GM23338 (cell line): ENCODE measurements around the gene NRIP1. TPM values are rescaled to one million over a fixed set of nuclear protein-coding genes. Genes with fewer than 3 reads are reported as not detected.

Experiments
- CREB1 ChIP-seq: fragments of 250-450 bp; sonication (Bioruptor Pico); IDR thresholded peaks from 2 replicates; pipeline ENCODE4 v1.5.0; 2020; ENCODE audit warnings: low read depth, mild to moderate bottlenecking, moderate library complexity
- ETS1 ChIP-seq: IDR thresholded peaks from 2 replicates; pipeline ENCODE4 v1.6.1; 2016; ENCODE audit warnings: antibody characterized with exemption
- JUNB ChIP-seq: IDR thresholded peaks from one replicate; pipeline ENCODE4 v1.6.1; 2016; ENCODE audit warnings: antibody characterized with exemption; ENCODE audit not compliant: unreplicated experiment
- NANOG ChIP-seq: IDR thresholded peaks from 2 replicates; pipeline ENCODE4 v1.6.1; 2016; ENCODE audit warnings: antibody characterized with exemption, borderline replicate concordance
- POLR2AphosphoS5 ChIP-seq: IDR thresholded peaks from 2 replicates; pipeline ENCODE4 v1.6.1; 2016; ENCODE audit warnings: antibody characterized with exemption, low read depth
- REST ChIP-seq: IDR thresholded peaks from one replicate; pipeline ENCODE4 v1.6.1; 2018; ENCODE audit warnings: antibody characterized with exemption; ENCODE audit not compliant: unreplicated experiment
- ZNF462 ChIP-seq: fragments of 250-450 bp; sonication (Bioruptor Pico); IDR thresholded peaks from 2 replicates; pipeline ENCODE4 v1.5.0; 2020; ENCODE audit warnings: mild to moderate bottlenecking, moderate library complexity
- polyA plus RNA-seq: library from polyadenylated mRNA; unstranded; fragments of >200 nt; fragmentation: Nextera tagmentation; extraction: Ambion mirVana; gene quantifications from 2 replicates; pipeline ENCODE4 v1.2.1, GENCODE V29; 2016
- total RNA-seq: library from RNA; depleted of rRNA; stranded (reverse); fragments of >200 nt; shearing (Covaris generic); gene quantifications from 2 replicates; pipeline ENCODE4 v1.2.3, GENCODE V29; 2014

NRIP1 gene
- total and polyA plus RNA-seq, 2 experiments from 2014 or later: 3.0 to 9.0 TPM

- TF ChIP-seq ZNF462 (CRISPR knock-in tag): no peak
- TF ChIP-seq NANOG: no peak
- no peak for TF ChIP-seq POLR2AphosphoS5
- TF ChIP-seq CREB1 (CRISPR knock-in tag): no peak
- TF ChIP-seq JUNB: no peak
- TF ChIP-seq REST: no peak
- no peak for TF ChIP-seq ETS1
These were observed 44.0 kb downstream of the NRIP1 start (continued) for GRCh38 chr21:15020797-15021196.
